AG09309 (cell line): ENCODE results near the gene KRTAP16-1.

Experiments
- DNase-seq: peaks from one replicate; pipeline ENCODE4 v3.0.0-alpha.2; 2010; ENCODE audit warnings: low read depth
- H3K4me3 ChIP-seq: 2 replicates; pipeline ENCODE4 v1.5.1; 2011; ENCODE audit warnings: mild to moderate bottlenecking, low read depth, low read length, moderate library complexity; ENCODE audit not compliant: control insufficient read depth
- TF ChIP-seq, protein P1 (sequence below): IDR thresholded peaks from 2 replicates; pipeline ENCODE4 v1.5.1; 2011; ENCODE audit warnings: mild to moderate bottlenecking, low read depth, low read length, inconsistent platforms; ENCODE audit not compliant: insufficient read depth, control insufficient read depth; ENCODE audit errors: missing control alignments

The KRTAP16-1 gene

DNA sequence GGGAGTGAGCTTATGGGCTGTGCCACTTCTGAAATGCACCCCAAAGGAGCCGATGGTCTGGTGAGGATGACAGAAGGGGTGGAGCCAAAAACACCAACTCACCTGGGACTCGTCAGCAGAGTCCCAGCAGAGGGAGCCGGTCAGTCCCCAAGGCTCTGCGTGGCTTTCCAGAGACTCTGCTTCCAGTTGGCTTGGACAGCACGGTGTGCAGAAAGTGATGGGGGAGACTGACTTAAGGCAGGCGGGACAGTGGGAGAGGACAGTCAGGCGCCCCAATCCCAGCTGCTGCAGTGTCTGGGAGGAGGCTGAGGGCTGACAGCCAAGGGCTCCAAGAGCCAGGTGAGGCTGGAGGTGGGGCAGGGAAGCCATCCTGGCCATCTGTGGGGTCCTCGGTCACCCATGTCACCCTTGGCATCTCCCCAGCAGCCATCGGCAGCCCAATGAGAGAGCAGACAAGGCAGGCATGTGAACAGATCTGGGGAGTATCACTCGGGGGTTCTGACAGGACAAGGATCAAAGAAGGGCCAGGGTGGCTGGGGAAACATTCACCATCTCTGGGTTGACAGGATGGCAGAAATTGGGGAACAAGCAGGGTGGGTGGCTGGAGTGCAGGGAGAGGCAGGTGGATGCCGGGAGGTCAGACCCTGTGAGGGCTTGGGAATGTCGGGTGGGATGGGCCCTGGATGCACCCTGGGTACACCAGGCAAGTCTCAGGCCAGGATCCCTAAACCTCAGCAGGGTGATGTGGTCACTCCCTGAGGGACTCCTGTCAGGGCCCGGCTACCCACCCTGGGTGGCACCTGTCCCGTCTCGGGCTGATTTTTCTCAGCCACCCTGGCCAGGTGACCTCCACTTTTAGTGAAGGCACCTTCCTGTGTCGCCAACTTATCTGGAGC lies 15.3 kb upstream of the KRTAP16-1 start:
- TF ChIP-seq, protein P1, sequence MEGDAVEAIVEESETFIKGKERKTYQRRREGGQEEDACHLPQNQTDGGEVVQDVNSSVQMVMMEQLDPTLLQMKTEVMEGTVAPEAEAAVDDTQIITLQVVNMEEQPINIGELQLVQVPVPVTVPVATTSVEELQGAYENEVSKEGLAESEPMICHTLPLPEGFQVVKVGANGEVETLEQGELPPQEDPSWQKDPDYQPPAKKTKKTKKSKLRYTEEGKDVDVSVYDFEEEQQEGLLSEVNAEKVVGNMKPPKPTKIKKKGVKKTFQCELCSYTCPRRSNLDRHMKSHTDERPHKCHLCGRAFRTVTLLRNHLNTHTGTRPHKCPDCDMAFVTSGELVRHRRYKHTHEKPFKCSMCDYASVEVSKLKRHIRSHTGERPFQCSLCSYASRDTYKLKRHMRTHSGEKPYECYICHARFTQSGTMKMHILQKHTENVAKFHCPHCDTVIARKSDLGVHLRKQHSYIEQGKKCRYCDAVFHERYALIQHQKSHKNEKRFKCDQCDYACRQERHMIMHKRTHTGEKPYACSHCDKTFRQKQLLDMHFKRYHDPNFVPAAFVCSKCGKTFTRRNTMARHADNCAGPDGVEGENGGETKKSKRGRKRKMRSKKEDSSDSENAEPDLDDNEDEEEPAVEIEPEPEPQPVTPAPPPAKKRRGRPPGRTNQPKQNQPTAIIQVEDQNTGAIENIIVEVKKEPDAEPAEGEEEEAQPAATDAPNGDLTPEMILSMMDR, result peak; percentile 36
- H3K4me3 ChIP-seq, result no peak overlapping the region
- DNase-seq, result no peak

DNA sequence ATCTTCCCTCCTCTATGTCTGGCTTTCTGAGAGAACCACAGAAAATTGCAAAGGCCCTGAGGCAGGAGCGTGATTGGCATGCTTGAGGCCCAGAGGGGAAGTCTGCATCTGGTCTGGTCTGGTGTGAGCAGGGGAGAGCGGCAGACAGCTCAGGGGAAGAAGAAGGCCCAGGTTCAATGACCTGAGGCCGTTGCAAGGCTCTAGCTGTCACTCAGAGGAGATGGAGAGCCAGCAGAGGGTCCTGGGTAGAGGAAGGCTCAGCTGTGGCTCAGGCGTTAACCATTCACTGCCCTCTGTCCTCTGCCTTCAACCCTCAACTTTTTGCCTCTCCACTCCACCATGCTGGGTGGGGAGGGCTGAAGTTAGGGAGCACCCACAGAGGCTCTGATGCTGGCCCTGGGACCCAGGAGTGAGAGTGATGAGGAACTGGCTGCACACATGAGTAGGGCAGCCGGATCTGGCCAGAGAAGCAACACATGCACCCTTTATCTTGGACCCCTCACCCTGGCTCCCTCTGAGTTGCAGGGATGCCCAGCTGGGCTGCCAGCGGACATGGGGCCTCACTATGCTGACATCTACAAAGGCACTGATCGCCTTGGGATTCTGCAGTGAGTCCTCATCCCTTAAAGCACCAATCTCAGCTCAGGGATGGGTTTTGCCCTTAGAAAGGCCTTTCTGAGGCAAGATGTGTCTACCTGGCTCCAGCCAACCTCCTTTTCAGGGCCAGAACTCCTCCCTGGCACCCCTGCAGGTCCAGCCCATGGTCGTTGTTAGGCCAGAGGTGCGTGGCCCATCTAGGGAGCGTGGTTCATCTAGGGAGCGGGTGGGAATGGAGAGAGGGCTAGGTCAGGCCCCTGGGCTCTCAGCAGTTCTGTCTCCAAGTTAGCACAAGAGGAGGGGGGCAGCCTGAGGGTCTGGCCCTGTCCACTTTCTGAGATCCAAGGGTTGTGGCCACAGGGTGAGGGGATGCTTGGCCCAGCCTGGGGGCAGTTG lies 14.1 kb upstream of the KRTAP16-1 start:
- TF ChIP-seq, protein P1, result no peak
- no peak overlapping the region for H3K4me3 ChIP-seq
- DNase-seq, result no peak

DNA sequence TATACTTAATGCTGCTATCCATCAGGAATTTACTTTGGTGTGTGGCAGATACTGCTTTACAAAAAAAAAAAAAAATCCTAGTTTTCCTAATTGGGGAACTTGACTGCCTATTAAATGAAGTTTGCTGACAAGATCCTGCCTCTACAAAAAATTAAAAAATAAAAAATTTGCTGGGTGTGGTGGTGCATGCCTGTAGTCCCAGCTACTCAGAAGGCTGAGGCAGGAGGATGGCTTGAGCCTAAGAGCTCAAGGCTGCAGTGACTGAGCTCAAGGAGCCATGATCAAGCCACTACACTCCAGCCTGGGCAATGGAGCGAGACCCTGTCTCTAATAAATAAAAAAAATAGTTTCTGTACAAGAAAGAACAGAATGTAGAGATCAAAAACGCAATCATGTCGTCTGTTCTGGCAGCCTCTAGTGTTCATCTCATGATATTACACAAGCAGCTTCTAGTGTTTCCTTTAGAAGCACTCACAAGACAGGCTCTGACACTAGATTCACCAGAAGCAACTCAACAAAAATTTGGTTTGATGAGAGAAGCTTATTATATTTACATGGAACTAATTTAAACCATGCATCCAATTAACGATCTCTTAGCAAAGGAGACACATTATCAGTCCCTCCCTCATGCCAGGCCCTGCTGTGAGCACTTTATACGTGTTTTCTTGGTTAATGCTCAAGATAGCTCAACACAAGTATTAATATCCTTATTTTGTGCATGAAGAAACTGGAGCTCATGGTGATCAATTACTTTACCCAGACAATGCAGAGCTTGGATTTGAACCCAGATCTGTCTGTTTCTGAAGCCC lies 13.2 kb upstream of the KRTAP16-1 start:
- TF ChIP-seq, protein P1, result peak; percentile 82
- H3K4me3 ChIP-seq, result no peak overlapping the region
- DNase-seq, result peak; percentile 68

DNA sequence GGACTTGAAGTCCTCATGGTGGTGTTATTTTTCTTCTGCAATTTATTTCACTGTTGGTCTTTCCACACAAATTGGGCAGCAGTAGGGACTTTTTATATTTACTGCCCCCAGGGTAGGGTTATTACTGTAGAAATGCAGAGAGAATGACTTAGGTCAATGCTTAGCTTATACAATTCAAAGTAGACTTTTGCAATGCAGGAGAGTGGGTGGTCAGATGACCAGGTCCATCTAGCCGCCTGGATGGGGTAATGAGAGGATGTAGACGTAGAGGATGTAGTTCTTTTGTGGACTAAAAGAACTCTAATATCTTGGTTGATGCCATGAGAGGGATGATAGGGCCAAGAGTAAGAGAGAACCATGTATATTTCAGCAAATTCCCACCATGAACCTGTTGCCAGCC lies 9.1 kb upstream of the KRTAP16-1 start:
- TF ChIP-seq, protein P1, result no peak
- DNase-seq, result no peak
- no peak overlapping the region for H3K4me3 ChIP-seq

DNA sequence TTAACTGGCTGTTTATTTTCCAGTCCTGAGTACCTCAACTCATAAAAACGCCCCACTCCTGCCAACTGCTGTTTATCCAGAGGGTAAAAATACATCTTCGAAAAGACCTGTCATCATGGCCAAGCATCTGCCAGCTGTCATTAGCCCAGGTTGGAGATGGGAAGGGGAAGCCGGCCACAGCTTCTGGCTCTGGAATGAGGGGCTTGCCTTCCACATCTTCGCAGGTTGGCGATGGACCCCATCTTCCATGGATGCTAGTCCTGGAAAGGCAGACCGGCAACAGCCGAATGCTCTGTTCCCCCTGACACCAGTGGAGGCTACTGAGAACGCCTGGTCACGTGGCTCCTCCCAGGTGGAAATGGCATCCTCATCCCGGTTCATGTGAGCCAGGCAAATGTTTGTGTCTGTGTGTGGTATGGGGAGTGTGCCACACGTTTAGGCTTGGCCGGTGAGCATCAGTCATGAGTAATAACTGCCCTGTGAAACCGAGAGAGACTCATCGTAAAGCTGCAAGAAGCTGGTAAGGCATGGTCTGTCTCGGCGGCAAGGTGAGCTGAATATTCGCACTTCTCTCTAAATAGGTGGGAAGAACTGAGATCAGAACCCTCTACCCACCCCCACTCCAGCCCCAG lies 6.8 kb upstream of the KRTAP16-1 start:
- TF ChIP-seq, protein P1, result no peak
- no peak for DNase-seq
- H3K4me3 ChIP-seq, result no peak overlapping the region
